Retinal pigment epithelial cell (primary cell): ENCODE measurements around the gene MAP3K10.
"Not testable (repeated sequence)": the region's sequence is repeated elsewhere in the genome, so short reads cannot be mapped to it uniquely, and the experiment has no call there.

Source experiments
- DNase-seq: peaks from one replicate; pipeline ENCODE4 v3.0.0-alpha.2; 2010; ENCODE audit warnings: low read depth
- H3K4me3 ChIP-seq: 2 replicates; pipeline ENCODE4 v1.5.1; 2011; ENCODE audit warnings: mild to moderate bottlenecking, low read length, control low read depth, moderate library complexity
- CTCF ChIP-seq: conservative IDR thresholded peaks from 2 replicates; pipeline ENCODE4 v1.5.1; 2011; ENCODE audit warnings: low read depth, low read length, control low read depth, inconsistent platforms

The MAP3K10 gene

GRCh38 chr19:40190891-40191835, at the start of gene MAP3K10:
Gene MAP3K10, plus strand, starts transcription at chr19:40191426. Its CDS starts 606 bp downstream, at chr19:40192032.
- no peak for DNase-seq
- TF ChIP-seq CTCF, result no peak

GRCh38 chr19:40141551-40141950, 49.7 kb upstream of the MAP3K10 start:
- no peak for TF ChIP-seq CTCF
- no peak overlapping the region for H3K4me3 ChIP-seq

More at GRCh38 chr19:40190891-40191835, at the start of gene MAP3K10:
- H3K4me3 ChIP-seq, result peak within 1 kb of the TSS; percentile 81

GRCh38 chr19:40143612-40144011, 47.6 kb upstream of the MAP3K10 start:
- no peak overlapping the region for H3K4me3 ChIP-seq
- TF ChIP-seq CTCF, result no peak
- no peak for DNase-seq

More at GRCh38 chr19:40141551-40141950, 49.7 kb upstream of the MAP3K10 start:
- DNase-seq, result no peak

GRCh38 chr19:40144151-40144550, 47.1 kb upstream of the MAP3K10 start:
- H3K4me3 ChIP-seq, result no peak overlapping the region
- no peak for TF ChIP-seq CTCF
- no peak for DNase-seq

- no peak for TF ChIP-seq CTCF
- H3K4me3 ChIP-seq, result no peak overlapping the region
- no peak for DNase-seq
Observed at GRCh38 chr19:40144947-40145748, 46.1 kb upstream of the MAP3K10 start.

DNA sequence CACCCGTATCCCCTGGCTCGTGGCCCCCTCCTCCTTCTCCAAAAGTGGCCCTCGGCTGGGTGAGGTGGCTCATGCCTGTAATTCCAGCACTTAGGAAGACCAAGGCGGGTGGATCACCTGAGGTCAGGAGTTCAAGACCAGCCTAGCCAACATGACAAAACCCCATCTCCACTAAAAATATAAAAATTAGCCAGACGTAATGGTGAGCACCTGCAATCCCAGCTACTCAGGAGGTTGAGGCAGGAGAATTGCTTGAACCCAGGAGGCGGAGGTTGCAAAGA, 45.5 kb upstream of the MAP3K10 start:
- H3K4me3 ChIP-seq, DNase-seq: not testable (repeated sequence)

DNA sequence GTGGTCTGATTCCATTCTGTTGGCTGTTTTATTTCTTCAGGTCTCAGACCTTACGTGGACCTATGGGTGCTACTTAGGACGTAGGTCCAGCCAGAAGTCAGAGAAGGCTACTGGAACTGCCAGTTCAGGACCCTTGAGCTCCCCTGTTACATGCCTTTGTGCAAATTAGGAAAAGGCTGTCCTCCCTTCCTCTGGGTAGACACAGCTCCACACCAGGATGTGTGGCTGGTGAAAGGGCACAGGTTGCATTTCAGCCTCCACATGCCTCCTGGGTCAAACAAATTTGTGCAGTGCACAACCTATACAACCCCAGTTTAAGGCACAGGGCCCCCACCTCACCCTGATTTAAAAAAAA, 43.9 kb upstream of the MAP3K10 start:
- no peak for DNase-seq
- TF ChIP-seq CTCF, result no peak
- no peak overlapping the region for H3K4me3 ChIP-seq
